Endothelial cell of umbilical vein (primary cell): Measurements from ENCODE around the gene HMGN5.

Experiments used
- EZH2 ChIP-seq: IDR thresholded peaks from 2 replicates; pipeline ENCODE4 v1.6.1; 2012; ENCODE audit warnings: borderline replicate concordance, low read depth, mild to moderate bottlenecking, moderate library complexity, low read length, inconsistent platforms; ENCODE audit not compliant: severe bottlenecking
- GATA2 ChIP-seq: IDR thresholded peaks from 2 replicates; pipeline ENCODE4 v1.7.0; 2011; ENCODE audit warnings: low read depth, mild to moderate bottlenecking, moderate library complexity, mixed read lengths, low read length; ENCODE audit not compliant: insufficient read length, insufficient read depth
- POLR2A ChIP-seq: IDR thresholded peaks from 2 replicates; pipeline ENCODE4 v1.6.1; 2012; ENCODE audit warnings: low read depth, mild to moderate bottlenecking, control low read depth, low read length
- POLR2AphosphoS5 ChIP-seq: IDR thresholded peaks from 2 replicates; pipeline ENCODE4 v1.6.1; 2012; ENCODE audit warnings: low read depth, mild to moderate bottlenecking, control low read depth, low read length, moderate library complexity; ENCODE audit not compliant: insufficient read depth
- TF ChIP-seq, protein P1 (sequence below), 2 donors: IDR thresholded peaks; 1 replicate in 1 of 2; 2 replicates in 1 of 2; pipeline ENCODE4 v1.5.1; 2011; ENCODE audit warnings: low read length in 2 of 2, mild to moderate bottlenecking in 2 of 2, moderate library complexity in 2 of 2, control low read depth in 1 of 2, inconsistent platforms in 1 of 2, low read depth in 1 of 2; ENCODE audit not compliant: insufficient read depth in 1 of 2; ENCODE audit errors: extremely low read depth in 1 of 2

- TF ChIP-seq, protein P1, sequence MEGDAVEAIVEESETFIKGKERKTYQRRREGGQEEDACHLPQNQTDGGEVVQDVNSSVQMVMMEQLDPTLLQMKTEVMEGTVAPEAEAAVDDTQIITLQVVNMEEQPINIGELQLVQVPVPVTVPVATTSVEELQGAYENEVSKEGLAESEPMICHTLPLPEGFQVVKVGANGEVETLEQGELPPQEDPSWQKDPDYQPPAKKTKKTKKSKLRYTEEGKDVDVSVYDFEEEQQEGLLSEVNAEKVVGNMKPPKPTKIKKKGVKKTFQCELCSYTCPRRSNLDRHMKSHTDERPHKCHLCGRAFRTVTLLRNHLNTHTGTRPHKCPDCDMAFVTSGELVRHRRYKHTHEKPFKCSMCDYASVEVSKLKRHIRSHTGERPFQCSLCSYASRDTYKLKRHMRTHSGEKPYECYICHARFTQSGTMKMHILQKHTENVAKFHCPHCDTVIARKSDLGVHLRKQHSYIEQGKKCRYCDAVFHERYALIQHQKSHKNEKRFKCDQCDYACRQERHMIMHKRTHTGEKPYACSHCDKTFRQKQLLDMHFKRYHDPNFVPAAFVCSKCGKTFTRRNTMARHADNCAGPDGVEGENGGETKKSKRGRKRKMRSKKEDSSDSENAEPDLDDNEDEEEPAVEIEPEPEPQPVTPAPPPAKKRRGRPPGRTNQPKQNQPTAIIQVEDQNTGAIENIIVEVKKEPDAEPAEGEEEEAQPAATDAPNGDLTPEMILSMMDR (IDR thresholded peaks at IDR 0.05; ENCODE audit: extremely low read depth in 1 of 2, insufficient read depth in 1 of 2, low read depth in 1 of 2, low read length in 2 of 2), result no peak
- TF ChIP-seq POLR2A (no peak), GATA2 (no peak), POLR2AphosphoS5 (no peak), EZH2 (no peak)
Measured at GRCh38 chrX:81121513-81122363, 80.0 kb downstream of the HMGN5 start.
